CD4-positive, alpha-beta T cell treated with Interleukin-10 for 1 hour (primary cell): Measurements from ENCODE around the gene C8B.

Source experiments
- DNase-seq: peaks from one replicate; pipeline ENCODE4 v3.0.0-alpha.2; 2020

The C8B gene

DNA sequence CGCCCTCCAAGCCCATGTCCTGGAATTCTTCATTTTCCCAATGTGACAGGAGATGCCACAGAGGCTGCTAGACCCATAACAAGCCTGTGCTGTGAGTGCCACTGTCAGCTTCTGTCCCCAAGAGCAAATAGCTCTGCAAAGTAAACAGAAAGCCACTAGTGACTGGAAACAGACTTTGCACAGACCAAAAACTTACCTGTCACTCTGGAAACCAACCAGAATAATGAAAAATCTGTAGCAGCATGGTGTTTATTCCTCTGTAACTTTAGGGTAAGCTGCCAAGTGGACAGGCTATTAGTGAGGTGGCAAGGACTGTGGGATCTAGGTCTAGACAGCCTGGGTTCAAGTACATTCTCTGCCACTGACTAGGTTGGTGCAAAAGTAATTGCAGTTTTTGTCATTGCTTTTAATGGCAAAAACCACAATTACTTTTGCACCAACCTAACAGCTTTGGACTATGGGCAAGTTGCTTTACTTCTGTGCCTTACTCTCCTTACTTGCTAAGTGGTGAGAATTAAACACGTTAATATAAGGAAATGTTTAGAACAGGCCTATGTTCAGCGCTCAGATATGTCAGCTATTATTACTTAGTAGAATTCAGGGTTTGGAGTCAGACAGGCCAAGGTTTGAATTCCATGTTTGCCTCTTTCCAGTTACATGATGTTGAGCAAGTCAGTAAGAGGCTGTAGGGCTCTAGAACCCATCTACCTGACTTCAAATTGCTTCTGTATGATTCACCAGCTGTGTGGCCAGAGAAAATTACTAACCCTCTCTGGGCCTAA lies at the start of gene C8B:
Gene C8B, minus strand, starts transcription at position 100 of the 782 bp plus-strand sequence. Its CDS starts 67 bp downstream, at position 33.
- no peak for DNase-seq

DNA sequence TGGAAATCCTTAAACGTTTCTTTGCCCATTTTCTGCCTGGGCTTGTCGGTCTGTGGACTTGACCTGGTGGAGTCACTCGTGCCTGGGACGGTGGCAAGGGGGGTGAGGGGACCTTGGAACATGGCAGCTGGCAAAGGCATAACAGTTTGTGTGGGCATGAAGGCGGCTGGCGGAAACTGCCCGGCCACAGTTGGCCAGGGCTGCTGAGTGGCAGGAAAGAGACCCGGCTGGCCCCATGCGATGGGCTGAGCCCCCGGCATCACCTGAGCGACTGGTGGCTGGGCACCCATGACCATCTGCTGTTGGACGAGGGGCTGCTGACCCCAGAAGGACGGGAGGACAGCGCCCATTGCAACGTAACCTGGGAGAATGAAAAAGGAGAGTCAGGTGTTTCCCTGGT lies 49.3 kb upstream of the C8B start:
- DNase-seq, result no peak

DNA sequence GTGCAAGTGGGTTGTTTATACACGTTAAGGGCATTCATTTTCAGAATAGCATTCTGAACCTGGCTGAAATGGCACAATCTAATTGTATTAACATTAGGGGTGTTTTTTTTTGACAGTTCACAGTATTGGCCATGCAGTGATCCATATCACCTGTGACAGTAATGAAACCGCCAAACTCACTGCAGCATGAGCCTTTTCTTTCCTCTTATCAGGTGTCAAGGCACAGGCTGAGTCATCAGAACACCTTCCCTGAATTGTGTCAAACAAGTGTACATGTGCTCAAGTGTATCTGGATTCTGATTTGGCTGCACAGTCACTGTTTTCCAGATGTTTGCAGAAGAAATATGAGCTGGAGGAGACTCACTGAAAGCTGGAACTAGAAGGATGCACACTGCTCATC lies 47.7 kb upstream of the C8B start:
- no peak for DNase-seq

DNA sequence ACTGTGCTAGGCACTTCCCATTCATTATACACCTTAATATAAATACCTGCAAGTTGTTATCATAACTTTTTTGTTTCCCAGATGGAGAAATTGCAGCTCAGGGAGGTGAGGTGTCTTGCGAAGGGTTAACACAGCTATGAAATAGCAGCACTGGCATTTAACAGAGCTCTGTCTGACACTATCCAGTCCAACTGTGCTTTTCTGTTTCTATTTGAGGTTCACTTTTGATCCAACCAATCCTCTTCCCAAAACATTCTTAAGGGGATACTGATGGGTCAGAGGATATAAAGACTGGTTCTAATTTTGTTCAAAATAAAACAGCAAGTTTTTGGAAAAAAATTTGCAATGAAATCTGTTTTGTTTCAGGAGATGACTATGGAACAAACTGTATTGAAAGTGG lies 46.5 kb upstream of the C8B start:
- no peak for DNase-seq

DNA sequence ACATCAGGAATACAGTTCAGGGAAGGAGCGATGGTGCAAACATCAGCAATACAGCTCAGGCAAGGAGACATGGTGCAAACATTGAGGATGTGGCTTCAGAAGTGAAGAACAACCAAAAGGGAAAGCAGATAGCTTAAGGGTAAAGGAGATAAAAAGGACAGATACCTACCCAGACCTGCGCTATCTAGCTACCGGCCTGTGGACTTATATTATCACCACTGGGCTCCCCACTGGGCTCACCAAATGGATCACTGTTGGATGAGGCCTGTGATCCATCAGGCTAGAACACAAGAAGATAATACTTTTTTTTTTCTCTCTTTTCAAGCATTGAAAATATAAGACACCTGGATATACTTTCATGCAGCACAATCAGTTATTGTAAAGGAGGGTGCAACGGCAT lies 44.7 kb upstream of the C8B start:
- no peak for DNase-seq

DNA sequence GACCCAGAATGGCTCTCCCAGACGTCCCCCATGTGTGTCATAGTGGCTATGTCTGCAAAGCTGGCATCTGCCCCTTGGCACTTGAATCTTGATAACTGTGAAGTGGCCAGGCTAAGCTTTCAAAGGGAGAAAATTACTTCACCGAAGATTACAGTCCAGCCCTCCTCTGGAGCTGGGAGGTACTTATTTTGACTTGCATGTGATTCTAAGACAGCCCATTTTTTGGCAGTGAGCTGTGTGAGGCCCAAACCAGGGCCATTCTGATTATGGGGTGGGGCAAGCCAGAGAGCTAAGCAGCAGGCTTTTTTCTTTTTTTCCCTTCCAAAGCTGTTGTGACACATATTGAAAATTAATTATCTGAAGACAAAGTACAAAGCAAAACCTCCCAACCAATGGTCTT lies 42.1 kb upstream of the C8B start:
- DNase-seq, result no peak

DNA sequence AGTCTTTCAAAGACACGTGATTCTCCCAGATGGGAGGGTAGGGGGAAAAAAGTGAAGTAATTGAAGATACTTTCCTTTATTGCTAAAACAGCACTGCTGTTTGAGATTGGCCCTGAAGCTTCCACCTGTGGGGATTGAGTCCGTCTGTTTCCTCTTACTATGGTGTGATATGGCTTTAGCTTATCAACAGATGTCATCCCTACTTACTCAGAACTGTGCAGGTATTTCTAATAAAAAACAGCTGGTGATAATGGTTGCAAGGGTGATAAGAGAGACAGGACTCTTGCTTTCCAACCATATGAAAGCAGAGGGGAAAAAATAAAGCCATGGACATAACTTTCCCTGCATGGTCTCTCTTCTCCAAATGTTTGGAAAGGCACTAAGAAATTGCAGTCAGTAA lies 41.7 kb upstream of the C8B start:
- DNase-seq, result no peak

DNA sequence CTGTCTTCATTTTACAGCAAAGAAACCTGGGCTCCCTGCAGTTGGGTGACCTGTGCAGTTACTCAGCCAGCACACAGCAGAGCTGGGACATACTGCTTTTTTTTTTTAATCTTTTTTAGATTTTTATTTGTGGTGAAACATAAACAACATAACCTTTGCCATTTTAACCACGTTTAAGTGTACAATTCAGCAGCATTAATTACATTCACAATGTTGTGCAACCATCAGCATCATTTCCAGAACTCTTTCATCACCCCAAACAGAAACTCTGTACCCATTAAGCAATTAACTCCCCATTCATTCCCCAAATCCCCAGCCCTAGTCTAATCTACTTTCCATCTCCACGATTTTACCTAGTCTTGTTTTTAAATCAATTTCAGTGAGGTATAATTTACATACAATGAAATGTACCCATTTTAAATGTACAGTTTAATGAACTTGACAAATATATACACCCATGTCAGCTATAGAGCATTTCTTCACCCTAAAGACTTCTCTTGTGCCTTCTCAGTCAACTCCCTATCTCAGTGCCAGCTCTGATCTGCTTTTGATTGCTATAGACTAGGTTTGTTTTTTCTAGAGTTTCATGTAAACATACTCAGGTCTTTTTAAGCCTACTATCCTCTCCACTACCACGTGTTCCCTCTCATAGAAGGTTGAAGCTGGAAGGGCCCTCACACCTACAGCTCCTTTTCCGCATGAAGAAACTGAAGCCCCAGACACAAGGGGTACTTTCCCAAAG lies 37.8 kb upstream of the C8B start:
- DNase-seq, result no peak

DNA sequence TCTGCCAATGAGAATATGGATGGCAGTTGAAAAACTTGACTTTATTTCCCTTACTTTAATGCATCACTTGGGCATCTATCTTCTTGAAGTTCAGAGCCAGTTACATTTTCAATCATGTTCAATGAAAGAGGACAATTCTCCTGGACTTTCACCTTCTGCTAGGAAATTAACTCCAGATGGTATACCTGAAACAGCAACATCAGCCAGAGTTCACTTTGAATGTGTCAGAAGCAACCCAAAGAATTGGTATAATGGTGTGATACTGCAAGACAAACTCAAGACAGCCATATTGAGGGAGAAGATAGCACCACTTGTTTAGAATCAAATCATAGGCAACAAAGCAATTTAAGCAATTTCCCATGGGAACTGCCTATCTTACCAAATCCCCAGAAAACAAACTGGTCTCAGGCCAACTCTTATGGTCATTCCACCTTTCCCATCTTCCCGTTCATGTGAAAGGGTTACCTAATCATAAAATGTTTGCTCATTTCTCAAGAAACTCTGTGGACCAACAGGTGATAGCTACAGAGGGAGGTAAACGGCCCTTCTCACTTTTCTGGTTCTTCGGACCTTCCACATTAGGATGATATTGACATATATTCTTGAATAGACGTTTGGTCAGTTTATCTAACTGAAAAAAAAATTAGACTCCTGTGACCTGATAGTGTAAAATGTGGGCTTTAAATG lies 29.7 kb upstream of the C8B start:
- DNase-seq, result no peak

DNA sequence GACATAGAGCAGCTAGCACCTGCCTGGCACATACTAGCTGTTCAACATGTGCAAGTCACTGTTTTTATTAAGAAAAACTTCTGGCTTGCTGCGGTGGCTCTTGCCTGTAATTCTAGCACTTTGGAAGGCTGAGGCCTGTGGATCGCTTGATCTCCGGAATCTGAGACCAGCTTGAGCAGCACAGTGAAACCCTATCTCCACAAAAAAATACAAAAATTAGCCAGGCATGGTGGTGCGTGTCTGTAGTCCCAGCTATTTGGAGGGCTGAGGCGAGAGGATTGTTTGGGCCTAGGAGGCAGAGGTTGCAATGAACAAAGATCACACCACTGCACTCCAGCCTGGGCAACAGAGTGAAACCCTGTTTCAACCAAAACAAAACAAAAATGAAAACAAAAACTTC lies 27.7 kb upstream of the C8B start:
- no peak for DNase-seq

DNA sequence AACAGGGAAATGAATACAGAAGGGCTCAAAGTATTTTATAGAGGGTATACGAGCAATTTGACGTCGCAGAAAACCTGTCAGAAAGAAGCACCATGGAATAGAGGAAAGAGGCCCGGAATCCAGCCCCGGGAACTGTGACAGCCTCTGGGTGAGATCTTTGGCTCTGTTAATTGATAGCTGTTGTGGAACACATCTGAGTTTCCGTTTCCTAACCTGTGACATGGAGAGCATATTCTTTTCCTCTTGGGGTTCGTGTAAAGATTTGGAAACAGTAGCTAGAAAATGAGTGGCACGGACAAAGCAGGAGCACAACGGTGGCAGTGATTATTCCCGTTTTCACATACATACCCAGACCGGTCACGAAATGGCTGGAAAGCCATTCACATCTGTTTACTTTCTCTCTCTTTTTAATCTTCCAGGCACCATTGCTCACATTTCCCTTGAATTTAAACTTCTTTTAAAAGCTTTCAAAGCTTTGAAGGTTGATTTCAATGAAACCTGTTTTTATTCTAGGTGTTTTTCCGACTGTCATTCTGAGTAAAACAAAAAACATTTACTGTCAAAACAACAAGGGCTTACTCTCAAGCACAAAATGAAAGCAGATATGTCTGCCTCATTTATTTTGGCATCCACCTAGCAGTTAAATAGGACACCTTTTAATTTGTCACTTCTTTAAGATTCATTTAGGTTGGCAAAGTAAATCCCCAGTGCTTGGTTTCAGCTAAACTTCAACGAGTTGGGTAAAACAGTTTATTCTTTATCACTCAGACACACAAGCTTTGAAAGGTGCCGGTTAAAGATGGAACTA lies 26.7 kb upstream of the C8B start:
- DNase-seq, result no peak

DNA sequence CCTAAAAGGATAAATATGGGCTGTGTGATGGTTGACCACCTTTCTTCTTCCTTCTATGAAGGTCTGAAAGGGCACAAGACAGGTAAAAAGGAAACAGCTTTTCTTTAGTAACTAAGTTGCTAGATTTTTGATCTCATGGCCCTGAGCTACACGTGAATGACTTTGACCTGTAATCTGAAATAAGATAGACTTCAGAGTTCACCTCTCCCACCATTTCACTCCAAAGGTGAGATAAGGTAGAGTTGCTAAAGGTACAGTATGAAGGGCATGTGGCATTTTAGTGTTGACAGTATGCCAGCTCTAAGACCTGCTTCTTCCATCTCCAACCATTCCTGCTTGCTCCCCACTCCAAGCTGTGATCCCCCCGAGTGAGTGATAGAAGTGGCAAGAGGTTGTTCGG lies 25.8 kb upstream of the C8B start:
- DNase-seq, result no peak

DNA sequence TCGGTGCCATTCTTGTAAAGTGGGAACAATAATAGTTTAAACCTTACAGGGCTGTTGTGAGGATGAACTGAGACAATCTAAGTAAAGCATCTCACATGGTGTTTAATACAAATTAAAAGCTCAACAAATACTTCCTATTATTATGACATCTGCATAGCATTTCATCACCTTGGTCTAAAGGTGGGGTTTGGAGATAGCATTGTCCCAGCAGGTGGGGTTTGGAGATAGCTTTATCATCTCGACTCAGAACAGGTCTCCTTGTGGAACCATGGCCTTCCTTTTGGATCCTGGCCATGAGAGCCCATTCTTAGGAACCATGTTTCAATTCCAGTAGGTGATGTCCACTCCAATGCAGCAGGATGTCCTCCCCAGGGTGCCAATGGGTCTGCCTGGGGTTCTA lies 20.6 kb upstream of the C8B start:
- no peak for DNase-seq

DNA sequence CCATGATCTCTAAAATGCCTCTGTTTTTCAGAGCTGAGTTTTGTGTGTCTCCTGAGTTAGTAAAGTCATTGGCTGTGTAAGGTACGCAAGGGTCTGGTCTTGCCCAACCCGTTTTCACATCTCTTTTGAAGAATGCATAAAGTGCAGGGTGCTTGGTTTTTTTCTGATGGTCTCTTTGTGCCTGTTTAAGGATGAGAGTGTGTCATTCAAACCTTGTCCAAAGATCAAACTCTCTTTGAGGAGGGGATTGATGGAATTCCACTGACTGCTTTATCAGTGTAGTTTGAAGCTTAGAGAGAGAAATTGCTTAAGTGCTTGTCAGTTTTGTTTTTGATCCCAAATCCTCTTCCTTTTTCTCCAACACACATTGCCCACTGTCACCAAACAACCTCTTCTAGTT lies 20.0 kb upstream of the C8B start:
- no peak for DNase-seq

DNA sequence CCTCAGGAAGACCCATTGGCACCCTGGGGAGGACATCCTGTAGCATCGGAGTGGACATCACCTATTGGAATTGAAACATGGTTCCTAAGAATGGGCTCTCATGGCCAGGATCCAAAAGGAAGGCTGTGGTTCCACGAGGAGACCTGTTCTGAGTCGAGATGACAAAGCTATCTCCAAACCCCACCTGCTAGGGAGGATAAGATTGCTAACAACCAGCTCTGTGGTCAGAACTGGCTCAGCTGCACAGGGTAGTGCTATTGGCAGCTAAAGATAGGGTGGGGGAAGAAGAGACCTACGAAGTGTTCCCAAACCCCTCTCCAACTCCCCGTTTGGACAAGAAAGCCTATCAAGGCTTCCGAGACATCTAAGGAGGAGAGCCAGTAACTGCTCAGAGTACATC lies 17.7 kb upstream of the C8B start:
- no peak for DNase-seq

DNA sequence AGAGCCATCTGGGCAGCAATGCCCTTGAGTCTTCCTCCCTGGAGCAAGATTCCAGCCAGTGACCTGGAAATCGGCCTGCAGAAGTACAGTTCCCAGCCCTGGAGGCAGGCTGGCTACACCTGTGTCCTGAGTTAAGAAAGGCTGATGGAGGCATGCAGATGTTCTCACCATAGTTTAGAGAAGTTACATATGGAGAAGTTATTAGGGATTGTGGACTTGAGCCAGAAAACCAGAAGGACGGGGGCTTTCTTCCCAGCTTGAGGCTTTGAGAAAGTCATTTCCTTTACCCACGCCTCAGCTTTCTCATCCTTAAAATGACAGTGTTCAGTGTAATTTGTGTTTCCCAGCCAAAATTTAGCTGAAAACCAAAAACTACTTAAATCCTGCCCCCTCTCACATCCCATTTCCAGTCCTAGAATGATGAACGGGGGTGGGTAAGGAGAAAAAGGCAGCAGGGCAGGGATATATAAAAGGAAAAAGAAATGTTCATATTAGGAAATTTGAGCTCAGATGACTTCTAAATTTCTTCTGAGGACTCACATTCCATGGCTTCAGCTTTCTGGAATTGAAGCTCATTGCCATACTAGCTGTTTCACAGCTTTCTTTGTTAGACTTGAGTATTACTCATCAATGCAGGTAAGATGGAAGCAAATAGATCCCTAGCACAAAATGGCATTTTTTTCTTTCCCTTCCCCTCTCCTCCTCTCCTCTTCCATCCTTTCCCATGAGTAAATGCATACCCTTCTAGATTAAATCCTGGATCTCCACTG lies 14.4 kb upstream of the C8B start:
- no peak for DNase-seq

DNA sequence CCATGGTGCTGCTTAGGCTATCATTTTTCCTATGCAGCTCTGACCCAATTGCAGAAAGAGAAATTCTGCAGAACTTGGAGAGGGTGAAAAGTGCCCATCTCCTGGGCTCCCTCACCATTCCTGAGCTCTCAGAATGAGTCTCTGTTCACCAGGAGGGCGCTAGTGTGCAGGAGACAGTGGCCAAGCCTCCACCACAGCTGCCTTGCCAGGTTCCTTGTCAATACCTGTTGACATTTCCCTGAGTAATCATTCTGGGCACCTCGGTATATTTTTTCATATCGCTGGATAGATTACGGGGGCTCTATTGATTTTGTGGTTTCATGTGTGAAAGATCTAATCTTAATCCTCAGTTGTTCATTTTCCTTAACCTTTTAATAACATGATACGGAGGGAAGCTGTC lies 13.0 kb upstream of the C8B start:
- DNase-seq, result no peak

DNA sequence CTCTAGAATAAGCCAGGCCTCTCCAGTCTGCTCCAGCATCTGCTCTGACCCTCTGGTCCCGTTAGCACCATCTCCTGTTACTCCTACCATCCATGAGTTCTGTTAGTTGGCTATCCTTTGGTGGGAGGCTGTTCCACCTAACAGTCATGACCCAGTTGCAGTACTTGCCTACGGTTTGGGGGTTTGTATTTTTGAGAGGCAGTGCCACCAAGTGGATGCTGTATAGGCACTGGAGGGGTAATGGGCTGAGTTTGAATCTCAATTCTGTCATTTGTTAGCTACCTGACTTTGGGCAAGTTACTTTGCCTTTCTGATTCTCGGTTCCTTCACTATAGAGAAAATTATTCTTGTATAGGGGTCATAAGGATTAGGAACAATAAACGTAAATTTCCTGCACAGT lies 12.1 kb upstream of the C8B start:
- DNase-seq, result no peak

DNA sequence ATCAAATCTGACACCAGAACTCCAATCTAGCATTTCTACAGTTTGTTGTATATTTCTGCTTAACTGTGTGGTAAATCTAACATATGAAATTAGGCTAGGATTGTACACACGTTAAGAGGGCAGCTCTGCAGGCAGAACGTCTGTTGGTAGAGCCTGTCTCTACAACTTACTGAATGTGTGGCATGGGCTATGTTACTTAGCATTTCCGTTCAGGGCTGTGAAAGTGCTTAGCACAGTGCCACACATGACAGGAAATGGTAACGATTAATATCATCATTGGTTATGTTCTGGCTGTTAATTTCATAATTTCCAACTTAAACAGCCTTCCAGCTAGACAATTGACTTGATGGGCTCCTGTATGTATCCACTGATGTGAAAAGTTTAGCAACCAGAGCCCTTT lies 9.6 kb upstream of the C8B start:
- DNase-seq, result no peak

DNA sequence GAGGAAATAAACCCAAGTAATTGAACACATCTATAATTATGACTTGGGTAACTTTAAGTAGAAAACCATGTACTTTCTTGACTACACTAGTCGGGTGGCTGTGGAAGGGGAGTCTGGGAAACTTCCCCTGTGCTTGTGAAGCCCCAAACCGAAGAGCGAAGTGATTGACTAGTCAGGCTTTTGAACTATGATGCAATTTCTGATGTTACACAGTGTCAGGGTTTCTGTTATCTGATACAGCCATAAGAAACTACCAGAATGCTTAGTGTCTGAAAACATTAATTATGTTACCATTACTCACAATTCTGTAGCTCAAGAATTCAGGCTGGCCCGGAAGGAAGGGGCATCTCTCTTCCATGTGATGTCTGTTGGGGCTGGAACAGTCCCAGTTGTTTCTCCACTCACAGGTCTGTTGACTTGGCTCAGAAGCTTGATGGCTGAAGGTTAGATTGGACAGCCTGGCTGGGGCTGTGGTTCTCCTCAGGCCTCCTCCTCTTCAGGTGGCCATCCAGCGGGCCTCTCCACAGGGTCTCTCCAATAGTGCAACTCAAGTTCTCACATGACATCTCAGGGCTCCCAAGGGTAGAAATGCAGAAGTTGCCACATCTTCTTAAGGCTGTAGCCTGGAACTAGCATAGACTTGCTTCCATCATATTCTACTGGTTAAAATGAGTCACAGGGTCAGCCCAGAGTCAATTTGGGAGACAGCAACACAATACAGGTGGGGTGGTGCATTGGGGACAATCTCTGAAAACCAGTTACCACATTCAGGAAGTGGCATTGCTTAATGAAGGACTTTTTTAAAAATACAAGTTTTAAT lies 8.3 kb upstream of the C8B start:
- DNase-seq, result no peak

DNA sequence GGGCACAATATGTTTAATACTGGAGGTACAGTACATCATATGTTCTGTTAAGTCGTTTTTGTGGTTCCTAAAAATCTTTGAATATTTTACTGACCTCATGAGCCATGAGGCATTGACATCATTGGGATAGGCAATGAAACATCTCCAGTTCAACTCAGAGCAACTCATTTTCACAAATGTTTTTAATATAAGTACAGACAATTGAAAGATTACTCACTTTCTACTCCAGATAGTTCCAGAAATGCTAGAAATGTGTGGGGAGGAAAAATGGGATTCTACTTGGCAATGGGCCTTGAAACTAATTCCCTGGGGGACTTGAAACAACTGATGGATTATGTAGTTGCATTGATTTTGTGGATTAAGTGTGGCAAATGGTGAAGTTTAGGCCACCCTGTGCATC lies 7.2 kb upstream of the C8B start:
- no peak for DNase-seq

DNA sequence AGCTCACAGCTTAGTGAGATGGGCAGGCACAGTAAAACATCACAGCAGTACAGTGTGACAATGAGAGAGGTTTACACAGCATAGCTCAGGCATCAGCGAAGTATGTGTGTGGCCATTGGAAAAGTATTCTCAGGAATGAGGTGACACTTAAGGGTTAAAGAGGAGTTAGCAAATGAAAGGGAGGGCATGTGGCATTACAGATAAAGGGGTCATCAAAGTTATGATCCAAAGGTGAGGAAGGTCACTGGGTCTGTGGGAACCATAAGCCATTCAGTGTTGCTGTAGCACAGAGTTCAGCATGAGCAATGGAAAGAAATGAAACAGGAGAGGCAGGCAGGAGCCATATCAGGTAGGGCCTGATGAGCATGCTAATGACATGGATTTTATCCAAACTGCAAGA lies 4.5 kb upstream of the C8B start:
- DNase-seq, result no peak
